ENCODE measurements around the gene TBC1D14. TPM values are rescaled to one million over a fixed set of nuclear protein-coding genes. Genes with fewer than 3 reads are reported as not detected.

Gene TBC1D14
- total and polyA plus RNA-seq, 2 donors from 2014 or later = 44.9 to 77.7 TPM

- Histone ChIP-seq H3K4me3 (ENCODE audit: low read length in 3 of 3) (no peak overlapping the region), H3K4me1 (ENCODE audit: control insufficient read depth in 2 of 3, insufficient read depth in 2 of 3, low read depth in 1 of 3, low read length in 3 of 3) (no peaks in the 10 kb centered on the region), H3K9me3 (ENCODE audit: control insufficient read depth in 2 of 3, insufficient read depth in 1 of 3, low read length in 3 of 3) (no peaks in the 10 kb centered on the region), H3K9ac (ENCODE audit: low read length in 3 of 3) (no peak overlapping the region), H3K36me3 (ENCODE audit: control insufficient read depth in 2 of 3, insufficient read depth in 3 of 3, low read length in 3 of 3) (peaks cover under 1 to 31% (median 29%) of the 10 kb centered on the region in 3 donors), H3K27me3 (ENCODE audit: control insufficient read depth, insufficient read depth, low read length) (no peaks in the 10 kb centered on the region), H3K27ac (ENCODE audit: low read depth in 2 of 2, low read length in 2 of 2) (no peak overlapping the region)
- DNase-seq = no peak
- no peak for FAIRE-seq
- TF ChIP-seq CTCF (IDR thresholded peaks at IDR 0.05; ENCODE audit: borderline replicate concordance, extremely low read depth, insufficient read depth) = no peak
- intact Hi-C loops (cut with DNase I) = no loop called here
Measured at GRCh38 chr4:7055990-7056325, 146.3 kb downstream of the TBC1D14 start.

GRCh38 chr4:7058792-7059191 lies 149.2 kb downstream of the TBC1D14 start:
- FAIRE-seq = no peak
- Histone ChIP-seq H3K27me3 (ENCODE audit: control insufficient read depth, insufficient read depth, low read length) (no peaks in the 10 kb centered on the region), H3K9me3 (ENCODE audit: control insufficient read depth in 2 of 3, insufficient read depth in 1 of 3, low read length in 3 of 3) (no peaks in the 10 kb centered on the region), H3K4me1 (ENCODE audit: control insufficient read depth in 2 of 3, insufficient read depth in 2 of 3, low read depth in 1 of 3, low read length in 3 of 3) (no peaks in the 10 kb centered on the region), H3K9ac (ENCODE audit: low read length in 3 of 3) (no peak overlapping the region), H3K27ac (ENCODE audit: low read depth in 2 of 2, low read length in 2 of 2) (no peak overlapping the region), H3K4me3 (ENCODE audit: low read length in 3 of 3) (no peak overlapping the region), H3K36me3 (ENCODE audit: control insufficient read depth in 2 of 3, insufficient read depth in 3 of 3, low read length in 3 of 3) (peaks cover 2 to 55% (median 40%) of the 10 kb centered on the region in 3 donors)
- intact Hi-C loops (cut with DNase I) = no loop called here
- no peak for TF ChIP-seq CTCF (IDR thresholded peaks at IDR 0.05; ENCODE audit: borderline replicate concordance, extremely low read depth, insufficient read depth)
- DNase-seq = no peak

- H3K36me3 ChIP-seq (ENCODE audit: control insufficient read depth in 2 of 3, insufficient read depth in 3 of 3, low read length in 3 of 3) = peaks cover 2 to 54% (median 36%) of the 10 kb centered on the region in 3 donors
Measured at GRCh38 chr4:7059662-7060061, 150.0 kb downstream of the TBC1D14 start.

More at GRCh38 chr4:7059662-7060061, 150.0 kb downstream of the TBC1D14 start:
- H3K27me3 ChIP-seq (ENCODE audit: control insufficient read depth, insufficient read depth, low read length) = no peaks in the 10 kb centered on the region
- FAIRE-seq (no peak), DNase-seq (no peak)
- intact Hi-C loops (cut with DNase I) = no loop called here
- TF ChIP-seq CTCF (IDR thresholded peaks at IDR 0.05; ENCODE audit: borderline replicate concordance, extremely low read depth, insufficient read depth) = no peak
- no peak overlapping the region for H3K27ac ChIP-seq (ENCODE audit: low read depth in 2 of 2, low read length in 2 of 2)
- H3K9me3 ChIP-seq (ENCODE audit: control insufficient read depth in 2 of 3, insufficient read depth in 1 of 3, low read length in 3 of 3) = no peaks in the 10 kb centered on the region
- no peak overlapping the region for H3K4me3 ChIP-seq (ENCODE audit: low read length in 3 of 3)
- H3K4me1 ChIP-seq (ENCODE audit: control insufficient read depth in 2 of 3, insufficient read depth in 2 of 3, low read depth in 1 of 3, low read length in 3 of 3) = no peaks in the 10 kb centered on the region
- no peak overlapping the region for H3K9ac ChIP-seq (ENCODE audit: low read length in 3 of 3)

Data from kidney (tissue), 14 donors.